Tibial artery (tissue), 4 donors: ENCODE data around the gene SLC9A5.

Experiments
- DNase-seq, 2 donors: peaks; one replicate each; pipeline ENCODE4 v3.0.0-alpha.2; 2019
- H3K27ac ChIP-seq, 2 donors: fragments of 200-600 bp; sonication (generic) in 1 of 2; 1 replicate in 1 of 2; 2 replicates in 1 of 2; pipeline ENCODE4 v1.5.1; 2018 to 2019; ENCODE audit warnings: mild to moderate bottlenecking in 1 of 2
- H3K27me3 ChIP-seq, 2 donors: fragments of 200-600 bp; sonication (generic) in 1 of 2; one replicate each; pipeline versions ENCODE4 v1.5.1 to v1.6.0; 2016 to 2019
- H3K36me3 ChIP-seq, 3 donors: fragments of 200-600 bp; sonication (generic) in 2 of 3; one replicate each; pipeline ENCODE4 v1.5.1; 2016 to 2019; ENCODE audit warnings: mild to moderate bottlenecking in 2 of 3
- H3K4me1 ChIP-seq, 4 donors: fragments of 200-600 bp; sonication (generic) in 2 of 4; 1 replicate in 3 of 4; 2 replicates in 1 of 4; pipeline ENCODE4 v1.5.1; 2016 to 2019
- H3K4me3 ChIP-seq, 2 donors: fragments of 200-600 bp; sonication (generic) in 1 of 2; 1 replicate in 1 of 2; 2 replicates in 1 of 2; pipeline ENCODE4 v1.5.1; 2018 to 2019; ENCODE audit warnings: mild to moderate bottlenecking in 2 of 2
- H3K9me3 ChIP-seq, 3 donors: fragments of 200-600 bp; sonication (generic) in 1 of 3; one replicate each; pipeline ENCODE4 v1.5.1; 2016 to 2019
- CTCF ChIP-seq, 2 experiments: fragments of 200-600 bp in 1 of 2; fragments of 450-650 bp in 1 of 2; IDR thresholded peaks; one replicate each; pipeline ENCODE4 v1.5.1; 2017 to 2019; ENCODE audit warnings: antibody characterized with exemption in 2 of 2, mild to moderate bottlenecking in 1 of 2, moderate library complexity in 1 of 2
- intact Hi-C: fragments of 100-400 bp; cut with DNase I; formaldehyde crosslinking; loops from one replicate; pipeline ENCODE4 v1.15.0; 2023; ENCODE audit warnings: low total_unique reads

The SLC9A5 gene

GRCh38 chr16:67245186-67245585 is 3.6 kb upstream of the SLC9A5 start:
- no peak for DNase-seq
- Histone ChIP-seq H3K9me3 (no peaks in the 10 kb centered on the region), H3K36me3 (no peaks in the 10 kb centered on the region), H3K4me1 (peaks cover 0 to 82% (median 67%) of the 10 kb centered on the region in 4 donors), H3K4me3 (peak overlapping the region in 1 of 2 donors; percentile 74), H3K27me3 (peaks cover 0 to 21% of the 10 kb centered on the region in 2 donors), H3K27ac (peak overlapping the region; percentile 75 to 83)
- intact Hi-C loops: loop anchor here (2.0 kb wide), 1 partner anchor 16 kb away; no protein-coding TSS in a partner anchor
- no peak for TF ChIP-seq CTCF (IDR thresholded peaks at IDR 0.05)

- Histone ChIP-seq H3K9me3 (no peaks in the 10 kb centered on the region), H3K27me3 (peaks cover 0 to 25% of the 10 kb centered on the region in 2 donors), H3K4me1 (peaks cover 0 to 77% (median 62%) of the 10 kb centered on the region in 4 donors), H3K27ac (peak overlapping the region; percentile 75 to 83), H3K36me3 (no peaks in the 10 kb centered on the region), H3K4me3 (peak overlapping the region; percentile 70 to 74)
- TF ChIP-seq CTCF (IDR thresholded peaks at IDR 0.05): no peak
- no peak for DNase-seq
- intact Hi-C loops: loop anchor here (2.0 kb wide), 1 partner anchor 17 kb away; no protein-coding TSS in a partner anchor
Observed at GRCh38 chr16:67245674-67246080, 3.1 kb upstream of the SLC9A5 start.

- Histone ChIP-seq H3K36me3 (no peaks in the 10 kb centered on the region), H3K27me3 (peaks cover 0 to 27% of the 10 kb centered on the region in 2 donors), H3K4me1 (peaks cover 0 to 72% (median 57%) of the 10 kb centered on the region in 4 donors), H3K27ac (peak overlapping the region; percentile 75 to 83), H3K9me3 (no peaks in the 10 kb centered on the region), H3K4me3 (peak overlapping the region; percentile 70 to 74)
- intact Hi-C loops: no loop called here
- TF ChIP-seq CTCF (IDR thresholded peaks at IDR 0.05): peak; percentile 12 to 19
- peak; percentile 72 to 88 for DNase-seq
Observed at GRCh38 chr16:67246081-67246755, 2.6 kb upstream of the SLC9A5 start.

GRCh38 chr16:67246756-67247191 is 2.0 kb upstream of the SLC9A5 start:
- intact Hi-C loops: no loop called here
- DNase-seq: peak; percentile 50 to 80
- H3K4me1 ChIP-seq: peaks cover 0 to 66% (median 52%) of the 10 kb centered on the region in 4 donors

More at GRCh38 chr16:67246756-67247191, 2.0 kb upstream of the SLC9A5 start:
- Histone ChIP-seq H3K4me3 (peak overlapping the region; percentile 70 to 74), H3K27me3 (peaks cover 0 to 31% of the 10 kb centered on the region in 2 donors), H3K36me3 (no peaks in the 10 kb centered on the region), H3K27ac (peak overlapping the region; percentile 75 to 83), H3K9me3 (no peaks in the 10 kb centered on the region)
- TF ChIP-seq CTCF (IDR thresholded peaks at IDR 0.05): no peak
